Activated CD8-positive, alpha-beta T cell treated with anti-CD3 and anti-CD28 coated beads for 36 hours (primary cell): ENCODE results near the gene AMOTL2. TPM values are rescaled to one million over a fixed set of nuclear protein-coding genes. Genes with fewer than 3 reads are reported as not detected.

Source experiments
- ATAC-seq: fragments of 200-7000 bp; cut with Tn5 transposase; one replicate; pipeline ENCODE4 v1.10.0; 2021; ENCODE audit warnings: mild to moderate bottlenecking, moderate library complexity
- CTCF ChIA-PET: fragments of 350-600 bp; sonication (Branson Sonifier 250); formaldehyde crosslinking; loops from one replicate; lab custom pipeline; 2021; ENCODE audit warnings: antibody characterized with exemption; lab: Charles Lee
- POLR2A ChIA-PET: fragments of 350-600 bp; sonication (Branson Sonifier 250); formaldehyde crosslinking; loops from one replicate; lab custom pipeline; 2021; ENCODE audit warnings: antibody characterized with exemption; lab: Charles Lee
- DNase-seq: peaks from one replicate; pipeline ENCODE4 v3.0.0-alpha.2; 2020
- H3K27ac Mint-ChIP-seq: one replicate; pipeline ENCODE4 v1.8.0; 2021; ENCODE audit warnings: mild to moderate bottlenecking, mixed read lengths
- H3K27me3 Mint-ChIP-seq: one replicate; pipeline ENCODE4 v1.8.0; 2021; ENCODE audit warnings: mixed read lengths
- H3K36me3 Mint-ChIP-seq: one replicate; pipeline ENCODE4 v1.8.0; 2021; ENCODE audit warnings: low read depth, mixed read lengths
- H3K4me1 Mint-ChIP-seq: one replicate; pipeline ENCODE4 v1.8.0; 2021; ENCODE audit warnings: low read depth, mixed read lengths
- H3K4me3 Mint-ChIP-seq: one replicate; pipeline ENCODE4 v1.8.0; 2021; ENCODE audit warnings: mild to moderate bottlenecking, moderate library complexity, mixed read lengths
- H3K9me3 Mint-ChIP-seq: one replicate; pipeline ENCODE4 v1.8.0; 2021; ENCODE audit warnings: mixed read lengths
- CTCF ChIP-seq: fragments of 200-600 bp; IDR thresholded peaks from one replicate; pipeline ENCODE4 v1.8.0; 2022; ENCODE audit warnings: antibody characterized with exemption, mild to moderate bottlenecking
- intact Hi-C: fragments of 100-400 bp; cut with micrococcal nuclease; formaldehyde crosslinking; loops from one replicate; pipeline ENCODE4 v1.10.0; 2022
- total RNA-seq, 2 experiments: library from RNA; stranded (reverse); gene quantifications; one replicate each; pipeline ENCODE4 v1.2.3, GENCODE V29; 2021

AMOTL2 gene
- total RNA-seq, 2 experiments from 2014 or later, result not detected

- H3K4me3 Mint-ChIP-seq, result no peak overlapping the region
- H3K27me3 Mint-ChIP-seq, result peaks cover 64% of the 10 kb centered on the region
- H3K36me3 Mint-ChIP-seq, result no peaks in the 10 kb centered on the region
- intact Hi-C loops, result no loop called here
- TF ChIP-seq CTCF, result no peak
- no peak overlapping the region for H3K27ac Mint-ChIP-seq
- peaks cover 12% of the 10 kb centered on the region for H3K9me3 Mint-ChIP-seq
- CTCF ChIA-PET, result no interaction called here
- DNase-seq (no peak), ATAC-seq (no peak)
- H3K4me1 Mint-ChIP-seq, result no peaks in the 10 kb centered on the region
- POLR2A ChIA-PET, result interaction anchor here (0.6 kb wide), 1 partner anchor 12 kb away, joined by 4 read pairs; no protein-coding TSS in a partner anchor
These were observed 33.0 kb upstream of the AMOTL2 start for GRCh38 chr3:134407239-134407625.

- ATAC-seq, result no peak
- peaks cover 61% of the 10 kb centered on the region for H3K27me3 Mint-ChIP-seq
- no peak for DNase-seq
- no peaks in the 10 kb centered on the region for H3K4me1 Mint-ChIP-seq
- H3K4me3 Mint-ChIP-seq, result no peak overlapping the region
- no peak overlapping the region for H3K27ac Mint-ChIP-seq
- CTCF ChIA-PET, result no interaction called here
- POLR2A ChIA-PET, result no interaction called here
- H3K9me3 Mint-ChIP-seq, result peaks cover 12% of the 10 kb centered on the region
- TF ChIP-seq CTCF, result no peak
- intact Hi-C loops, result no loop called here
- no peaks in the 10 kb centered on the region for H3K36me3 Mint-ChIP-seq
These were observed 32.3 kb upstream of the AMOTL2 start for GRCh38 chr3:134406331-134407238.

- intact Hi-C loops, result no loop called here
- Mint-ChIP-seq H3K4me3 (no peak overlapping the region), H3K27ac (no peak overlapping the region), H3K27me3 (peaks cover 61% of the 10 kb centered on the region), H3K9me3 (peaks cover 12% of the 10 kb centered on the region), H3K4me1 (no peaks in the 10 kb centered on the region), H3K36me3 (no peaks in the 10 kb centered on the region)
- DNase-seq (no peak), ATAC-seq (no peak)
- no peak for TF ChIP-seq CTCF
- POLR2A ChIA-PET, result no interaction called here
- CTCF ChIA-PET, result no interaction called here
These were observed 30.2 kb upstream of the AMOTL2 start for GRCh38 chr3:134404366-134404885.

GRCh38 chr3:134397755-134398154 is 23.5 kb upstream of the AMOTL2 start:
- intact Hi-C loops, result no loop called here
- H3K27me3 Mint-ChIP-seq, result peaks cover 28% of the 10 kb centered on the region
- H3K9me3 Mint-ChIP-seq, result peaks cover 4% of the 10 kb centered on the region
- no peaks in the 10 kb centered on the region for H3K4me1 Mint-ChIP-seq
- ChIA-PET CTCF (no interaction called here), POLR2A (no interaction called here)
- no peaks in the 10 kb centered on the region for H3K36me3 Mint-ChIP-seq
- TF ChIP-seq CTCF, result no peak
- no peak overlapping the region for H3K27ac Mint-ChIP-seq
- ATAC-seq (no peak), DNase-seq (no peak)
- no peak overlapping the region for H3K4me3 Mint-ChIP-seq

- ATAC-seq, result no peak
- TF ChIP-seq CTCF, result no peak
- Mint-ChIP-seq H3K27ac (no peak overlapping the region), H3K9me3 (no peaks in the 10 kb centered on the region), H3K4me3 (no peak overlapping the region), H3K36me3 (no peaks in the 10 kb centered on the region), H3K4me1 (no peaks in the 10 kb centered on the region), H3K27me3 (peaks cover 24% of the 10 kb centered on the region)
- ChIA-PET CTCF (no interaction called here), POLR2A (interaction anchor here (0.6 to 0.7 kb wide), 2 partner anchors 12 to 545 kb away, joined by 3 to 4 read pairs; no protein-coding TSS in a partner anchor)
- no peak for DNase-seq
- intact Hi-C loops, result no loop called here
These were observed 20.9 kb upstream of the AMOTL2 start for GRCh38 chr3:134395103-134395502.
